ENCODE results near the gene EPS8L2. TPM values are rescaled to one million over a fixed set of nuclear protein-coding genes. Genes with fewer than 3 reads are reported as not detected.

EPS8L2 gene
- total RNA-seq, 1 donor from 2014 or later: 12.7 TPM

GRCh38 chr11:706957-707816, 1.2 kb downstream of the EPS8L2 start:
- peaks cover 2% of the 10 kb centered on the region for H3K4me1 Mint-ChIP-seq (ENCODE audit: low read depth, unreplicated experiment)
- TF ChIP-seq CTCF (IDR thresholded peaks at IDR 0.05; ENCODE audit: partially characterized antibody, unreplicated experiment): no peak
- DNase-seq: no peak
- H3K9me3 Mint-ChIP-seq (ENCODE audit: unreplicated experiment): peaks cover 6% of the 10 kb centered on the region
- no peak overlapping the region for H3K27ac Mint-ChIP-seq (ENCODE audit: unreplicated experiment)
- peaks cover 8% of the 10 kb centered on the region for H3K27me3 Mint-ChIP-seq (ENCODE audit: unreplicated experiment)
- no peak overlapping the region for H3K4me3 Mint-ChIP-seq (ENCODE audit: unreplicated experiment)
- no peaks in the 10 kb centered on the region for H3K36me3 Mint-ChIP-seq (ENCODE audit: unreplicated experiment)

- DNase-seq: no peak
- H3K4me3 Mint-ChIP-seq (ENCODE audit: unreplicated experiment): no peak overlapping the region
- TF ChIP-seq CTCF (IDR thresholded peaks at IDR 0.05; ENCODE audit: partially characterized antibody, unreplicated experiment): no peak
- H3K36me3 Mint-ChIP-seq (ENCODE audit: unreplicated experiment): no peaks in the 10 kb centered on the region
- H3K27ac Mint-ChIP-seq (ENCODE audit: unreplicated experiment): no peak overlapping the region
- peaks cover 2% of the 10 kb centered on the region for H3K4me1 Mint-ChIP-seq (ENCODE audit: low read depth, unreplicated experiment)
- H3K9me3 Mint-ChIP-seq (ENCODE audit: unreplicated experiment): peaks cover 5% of the 10 kb centered on the region
- H3K27me3 Mint-ChIP-seq (ENCODE audit: unreplicated experiment): peaks cover 8% of the 10 kb centered on the region
Measured at GRCh38 chr11:707817-708420, 1.9 kb downstream of the EPS8L2 start.

GRCh38 chr11:708511-708910, 2.5 kb downstream of the EPS8L2 start:
- no peak for TF ChIP-seq CTCF (IDR thresholded peaks at IDR 0.05; ENCODE audit: partially characterized antibody, unreplicated experiment)
- H3K27me3 Mint-ChIP-seq (ENCODE audit: unreplicated experiment): peaks cover 8% of the 10 kb centered on the region

GRCh38 chr11:709109-709997, 3.3 kb downstream of the EPS8L2 start:
- Mint-ChIP-seq H3K36me3 (ENCODE audit: unreplicated experiment) (no peaks in the 10 kb centered on the region), H3K27me3 (ENCODE audit: unreplicated experiment) (peaks cover 6% of the 10 kb centered on the region), H3K4me1 (ENCODE audit: low read depth, unreplicated experiment) (no peaks in the 10 kb centered on the region), H3K9me3 (ENCODE audit: unreplicated experiment) (peaks cover 3% of the 10 kb centered on the region), H3K27ac (ENCODE audit: unreplicated experiment) (no peak overlapping the region), H3K4me3 (ENCODE audit: unreplicated experiment) (no peak overlapping the region)
- TF ChIP-seq CTCF (IDR thresholded peaks at IDR 0.05; ENCODE audit: partially characterized antibody, unreplicated experiment): no peak
- DNase-seq: no peak

More at GRCh38 chr11:708511-708910, 2.5 kb downstream of the EPS8L2 start:
- Mint-ChIP-seq H3K9me3 (ENCODE audit: unreplicated experiment) (peaks cover 5% of the 10 kb centered on the region), H3K27ac (ENCODE audit: unreplicated experiment) (no peak overlapping the region), H3K36me3 (ENCODE audit: unreplicated experiment) (no peaks in the 10 kb centered on the region), H3K4me1 (ENCODE audit: low read depth, unreplicated experiment) (peaks cover 2% of the 10 kb centered on the region), H3K4me3 (ENCODE audit: unreplicated experiment) (no peak overlapping the region)
- no peak for DNase-seq
